Stimulated activated memory B cell treated with anti-CD40 and anti-IgM and Interleukin-4, amounts not matched to agents 10 μg/mL and 1 μg/mL and 100 μg/mL, for 72 hours (primary cell): ENCODE measurements around the gene C1QL4.
A peak's percentile ranks its signal among the peaks of the same experiment; 100 is the strongest.
"Not testable (repeated sequence)": the region's sequence is repeated elsewhere in the genome, so short reads cannot be mapped to it uniquely, and the experiment has no call there.

Source experiments
- ATAC-seq: fragments of 150-1000 bp; cut with Tn5 transposase; 2 replicates; pipeline ENCODE4 v1.10.0; 2021
- H3K27ac Mint-ChIP-seq: one replicate; pipeline ENCODE4 v1.8.0; 2022; ENCODE audit warnings: mild to moderate bottlenecking, mixed read lengths
- H3K27me3 Mint-ChIP-seq: one replicate; pipeline ENCODE4 v1.8.0; 2022; ENCODE audit warnings: mixed read lengths
- H3K36me3 Mint-ChIP-seq: one replicate; pipeline ENCODE4 v1.8.0; 2022; ENCODE audit warnings: mixed read lengths
- H3K4me1 Mint-ChIP-seq: one replicate; pipeline ENCODE4 v1.8.0; 2022; ENCODE audit warnings: mixed read lengths
- H3K4me3 Mint-ChIP-seq: one replicate; pipeline ENCODE4 v1.8.0; 2022; ENCODE audit warnings: mild to moderate bottlenecking, moderate library complexity, mixed read lengths
- H3K9me3 Mint-ChIP-seq: one replicate; pipeline ENCODE4 v1.8.0; 2022; ENCODE audit warnings: mixed read lengths

C1QL4 gene

DNA sequence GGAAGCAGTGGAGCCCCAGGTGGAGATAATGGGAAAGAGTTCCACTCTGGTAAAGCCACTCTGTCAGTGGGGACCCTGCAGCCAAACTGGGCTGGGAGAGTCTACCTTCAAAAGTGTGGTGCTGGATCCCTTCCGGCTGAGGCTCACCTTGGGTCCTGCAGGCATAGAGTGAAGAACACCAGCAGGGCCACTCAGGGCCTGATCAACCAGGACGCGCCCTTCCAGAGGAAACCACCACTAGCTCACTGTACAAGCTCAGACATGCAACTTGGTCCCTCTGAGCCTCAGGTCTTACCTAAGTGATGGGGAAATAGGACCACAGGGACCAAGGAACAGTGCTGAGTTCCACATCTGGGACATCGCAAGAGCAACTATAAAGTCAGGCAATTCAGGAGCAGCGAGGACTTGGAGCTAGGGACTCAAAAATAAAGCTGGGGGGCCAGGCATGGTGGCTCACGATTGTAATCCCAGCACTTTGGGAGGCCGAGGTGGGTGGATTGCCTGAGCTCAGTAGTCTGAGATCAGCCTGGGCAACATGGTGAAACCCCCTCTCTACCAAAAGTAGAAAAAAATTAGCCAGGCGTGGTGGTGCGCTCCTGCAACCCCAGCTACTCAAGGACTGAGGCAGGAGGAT, 47.9 kb downstream of the C1QL4 start:
- H3K4me1 Mint-ChIP-seq, result no peaks in the 10 kb centered on the region
- no peaks in the 10 kb centered on the region for H3K36me3 Mint-ChIP-seq
- ATAC-seq, result no peak
- no peak overlapping the region for H3K27ac Mint-ChIP-seq
- H3K27me3 Mint-ChIP-seq, result peaks cover 49% of the 10 kb centered on the region
- no peaks in the 10 kb centered on the region for H3K9me3 Mint-ChIP-seq
- H3K4me3 Mint-ChIP-seq, result no peak overlapping the region

DNA sequence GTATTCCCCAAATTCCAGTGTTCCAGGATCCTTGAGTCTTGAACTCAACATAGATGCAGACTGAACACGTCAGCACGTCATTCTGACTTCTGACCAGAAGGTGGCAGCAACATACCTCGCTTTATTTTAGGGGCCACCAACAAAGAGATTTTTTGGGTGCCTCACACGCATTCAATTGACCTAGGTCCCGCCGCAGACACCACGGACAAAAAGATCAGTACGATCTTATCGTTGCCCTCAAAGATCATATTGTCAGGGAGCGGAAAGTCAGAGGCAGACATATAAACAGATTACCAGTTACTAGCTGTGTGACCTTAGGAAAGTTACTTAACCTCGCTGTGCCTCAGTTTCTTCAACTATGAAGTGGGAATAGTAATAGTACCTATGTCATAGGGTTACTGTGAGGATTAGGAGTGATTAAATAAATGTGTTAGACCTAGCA, 48.6 kb downstream of the C1QL4 start:
- Mint-ChIP-seq H3K27ac (no peak overlapping the region), H3K27me3 (peaks cover 48% of the 10 kb centered on the region), H3K9me3 (no peaks in the 10 kb centered on the region), H3K4me3 (no peak overlapping the region), H3K36me3 (no peaks in the 10 kb centered on the region), H3K4me1 (no peaks in the 10 kb centered on the region)
- peak; percentile 45 for ATAC-seq

DNA sequence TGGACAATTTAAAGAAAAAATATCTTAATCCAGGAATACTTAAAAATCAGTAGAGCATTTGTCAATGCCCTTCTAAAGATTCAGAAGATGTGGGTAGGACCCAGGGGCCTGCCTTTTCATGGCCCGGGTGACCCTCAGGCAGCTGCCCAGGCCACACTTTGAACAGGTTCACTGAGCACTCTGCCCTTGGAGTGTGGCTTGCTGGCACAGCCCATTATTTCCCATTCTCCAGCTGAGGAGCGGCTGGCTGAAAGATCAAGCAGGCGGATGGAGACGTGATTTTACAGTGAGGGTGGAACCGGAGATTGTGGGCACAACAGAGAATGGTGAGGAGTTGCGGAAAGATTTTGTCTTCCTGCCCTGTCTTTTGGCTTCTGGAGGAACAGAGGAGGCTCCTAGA, 49.1 kb downstream of the C1QL4 start:
- no peak for ATAC-seq
- no peaks in the 10 kb centered on the region for H3K9me3 Mint-ChIP-seq
- H3K27ac Mint-ChIP-seq, result no peak overlapping the region
- no peaks in the 10 kb centered on the region for H3K4me1 Mint-ChIP-seq
- no peaks in the 10 kb centered on the region for H3K36me3 Mint-ChIP-seq
- peaks cover 48% of the 10 kb centered on the region for H3K27me3 Mint-ChIP-seq
- no peak overlapping the region for H3K4me3 Mint-ChIP-seq

GRCh38 chr12:49284672-49285071, 52.3 kb downstream of the C1QL4 start:
- H3K27ac Mint-ChIP-seq, result no peak overlapping the region
- peaks cover 63% of the 10 kb centered on the region for H3K27me3 Mint-ChIP-seq
- no peaks in the 10 kb centered on the region for H3K36me3 Mint-ChIP-seq
- ATAC-seq, result no peak
- no peaks in the 10 kb centered on the region for H3K4me1 Mint-ChIP-seq
- no peaks in the 10 kb centered on the region for H3K9me3 Mint-ChIP-seq
- no peak overlapping the region for H3K4me3 Mint-ChIP-seq

GRCh38 chr12:49283541-49284429, 53.2 kb downstream of the C1QL4 start:
- Mint-ChIP-seq H3K4me3 (no peak overlapping the region), H3K36me3 (no peaks in the 10 kb centered on the region), H3K27me3 (peaks cover 66% of the 10 kb centered on the region), H3K27ac (no peak overlapping the region), H3K4me1 (no peaks in the 10 kb centered on the region), H3K9me3 (no peaks in the 10 kb centered on the region)
- no peak for ATAC-seq

GRCh38 chr12:49282740-49283375, 54.1 kb downstream of the C1QL4 start:
- peaks cover 58% of the 10 kb centered on the region for H3K27me3 Mint-ChIP-seq
- H3K9me3 Mint-ChIP-seq, H3K36me3 Mint-ChIP-seq: not testable (repeated sequence)

More at GRCh38 chr12:49282740-49283375, 54.1 kb downstream of the C1QL4 start:
- not testable (repeated sequence) for H3K4me3 Mint-ChIP-seq, ATAC-seq, H3K4me1 Mint-ChIP-seq, H3K27ac Mint-ChIP-seq
